NCI-H1048 (cell line): Measurements from ENCODE around the gene VSX1.

ENCODE experiments used
- DNase-seq: peaks from one replicate; lab custom pipeline; 2025; lab: John Stamatoyannopoulos, UW

VSX1 gene

GRCh38 chr20:25053255-25054031, 28.5 kb downstream of the VSX1 start:
- DNase-seq = no peak

- DNase-seq = no peak
Observed at GRCh38 chr20:25052255-25053194, 29.4 kb downstream of the VSX1 start.

GRCh38 chr20:25051386-25052155, 30.4 kb downstream of the VSX1 start:
- DNase-seq = no peak

- DNase-seq = no peak
Observed at GRCh38 chr20:25050501-25051350, 31.2 kb downstream of the VSX1 start.

- no peak for DNase-seq
Observed at GRCh38 chr20:25050082-25050481, 31.9 kb downstream of the VSX1 start.

- DNase-seq = no peak
Observed at GRCh38 chr20:25049261-25050060, 32.5 kb downstream of the VSX1 start.

GRCh38 chr20:25048519-25048952, 33.4 kb downstream of the VSX1 start:
- DNase-seq = no peak

GRCh38 chr20:25047766-25048165, 34.2 kb downstream of the VSX1 start:
- no peak for DNase-seq

- no peak for DNase-seq
Observed at GRCh38 chr20:25046736-25047666, 34.9 kb downstream of the VSX1 start.

- no peak for DNase-seq
Observed at GRCh38 chr20:25046181-25046641, 35.7 kb downstream of the VSX1 start.

- DNase-seq = no peak
Observed at GRCh38 chr20:25045343-25045712, 36.6 kb downstream of the VSX1 start.

GRCh38 chr20:25044660-25045342, 37.1 kb downstream of the VSX1 start:
- no peak for DNase-seq

GRCh38 chr20:25044261-25044560, 37.7 kb downstream of the VSX1 start:
- DNase-seq = no peak

- no peak for DNase-seq
Observed at GRCh38 chr20:25043499-25044260, 38.3 kb downstream of the VSX1 start.

- no peak for DNase-seq
Observed at GRCh38 chr20:25042531-25043498, 39.1 kb downstream of the VSX1 start.

GRCh38 chr20:25041813-25042530, 40.0 kb downstream of the VSX1 start:
- no peak for DNase-seq
